Parathyroid adenoma (tissue), 2 donors: ENCODE results near the gene CXXC5.

Experiments used
- H2AFZ ChIP-seq: fragments of 300-600 bp; sonication (generic); one replicate; pipeline ENCODE4 v1.7.0; 2017; ENCODE audit warnings: antibody characterized with exemption, mild to moderate bottlenecking
- H3K27ac ChIP-seq: fragments of 300-600 bp; sonication (generic); one replicate; pipeline ENCODE4 v1.7.0; 2017
- H3K27me3 ChIP-seq: fragments of 300-600 bp; sonication (generic); one replicate; pipeline ENCODE4 v1.7.0; 2017; ENCODE audit warnings: low read length; ENCODE audit not compliant: control insufficient read depth, insufficient read depth
- H3K36me3 ChIP-seq: fragments of 300-600 bp; sonication (generic); one replicate; pipeline ENCODE4 v1.7.0; 2017; ENCODE audit warnings: low read length; ENCODE audit not compliant: control insufficient read depth, insufficient read depth
- H3K4me1 ChIP-seq: fragments of 300-600 bp; sonication (generic); one replicate; pipeline ENCODE4 v1.7.0; 2017; ENCODE audit warnings: control low read depth
- H3K4me2 ChIP-seq: fragments of 300-600 bp; sonication (generic); one replicate; pipeline ENCODE4 v1.7.0; 2017; ENCODE audit warnings: low read length
- H3K4me3 ChIP-seq: fragments of 300-600 bp; sonication (generic); one replicate; pipeline ENCODE4 v1.7.0; 2017; ENCODE audit warnings: low read depth, low read length
- H3K79me2 ChIP-seq: fragments of 300-600 bp; sonication (generic); one replicate; pipeline ENCODE4 v1.7.0; 2017; ENCODE audit warnings: control low read depth
- H3K9ac ChIP-seq: fragments of 300-600 bp; sonication (generic); one replicate; pipeline ENCODE4 v1.7.0; 2017; ENCODE audit warnings: mild to moderate bottlenecking
- H3K9me3 ChIP-seq: fragments of 300-600 bp; sonication (generic); one replicate; pipeline ENCODE4 v1.7.0; 2017; ENCODE audit warnings: low read length; ENCODE audit not compliant: control insufficient read depth
- TF ChIP-seq, protein P1 (sequence below): fragments of 300-600 bp; sonication (generic); IDR thresholded peaks from one replicate; pipeline ENCODE4 v1.7.0; 2017; ENCODE audit warnings: antibody characterized with exemption, mild to moderate bottlenecking
- donor health status: primary hyperparathyroidism.

Gene CXXC5

GRCh38 chr5:139671096-139671841 lies 23.1 kb downstream of the CXXC5 start:
- H3K27ac ChIP-seq: peak overlapping the region; percentile 88
- no peak overlapping the region for H3K4me3 ChIP-seq
- peaks cover 63% of the 10 kb centered on the region for H3K4me1 ChIP-seq
- no peak overlapping the region for H3K9ac ChIP-seq
- peak overlapping the region; percentile 45 for H2AFZ ChIP-seq
- TF ChIP-seq, protein P1, sequence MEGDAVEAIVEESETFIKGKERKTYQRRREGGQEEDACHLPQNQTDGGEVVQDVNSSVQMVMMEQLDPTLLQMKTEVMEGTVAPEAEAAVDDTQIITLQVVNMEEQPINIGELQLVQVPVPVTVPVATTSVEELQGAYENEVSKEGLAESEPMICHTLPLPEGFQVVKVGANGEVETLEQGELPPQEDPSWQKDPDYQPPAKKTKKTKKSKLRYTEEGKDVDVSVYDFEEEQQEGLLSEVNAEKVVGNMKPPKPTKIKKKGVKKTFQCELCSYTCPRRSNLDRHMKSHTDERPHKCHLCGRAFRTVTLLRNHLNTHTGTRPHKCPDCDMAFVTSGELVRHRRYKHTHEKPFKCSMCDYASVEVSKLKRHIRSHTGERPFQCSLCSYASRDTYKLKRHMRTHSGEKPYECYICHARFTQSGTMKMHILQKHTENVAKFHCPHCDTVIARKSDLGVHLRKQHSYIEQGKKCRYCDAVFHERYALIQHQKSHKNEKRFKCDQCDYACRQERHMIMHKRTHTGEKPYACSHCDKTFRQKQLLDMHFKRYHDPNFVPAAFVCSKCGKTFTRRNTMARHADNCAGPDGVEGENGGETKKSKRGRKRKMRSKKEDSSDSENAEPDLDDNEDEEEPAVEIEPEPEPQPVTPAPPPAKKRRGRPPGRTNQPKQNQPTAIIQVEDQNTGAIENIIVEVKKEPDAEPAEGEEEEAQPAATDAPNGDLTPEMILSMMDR: no peak
- H3K27me3 ChIP-seq: no peaks in the 10 kb centered on the region
- H3K36me3 ChIP-seq: no peaks in the 10 kb centered on the region
- peaks cover 78% of the 10 kb centered on the region for H3K79me2 ChIP-seq
- no peaks in the 10 kb centered on the region for H3K9me3 ChIP-seq
- peak overlapping the region; percentile 23 for H3K4me2 ChIP-seq

GRCh38 chr5:139675213-139675612 lies 27.1 kb downstream of the CXXC5 start:
- H3K79me2 ChIP-seq: peaks cover 59% of the 10 kb centered on the region
- TF ChIP-seq, protein P1: no peak
- no peak overlapping the region for H3K4me2 ChIP-seq
- H3K36me3 ChIP-seq: no peaks in the 10 kb centered on the region
- H2AFZ ChIP-seq: no peak overlapping the region
- H3K27ac ChIP-seq: peak overlapping the region; percentile 26
- H3K4me1 ChIP-seq: peaks cover 61% of the 10 kb centered on the region
- H3K9ac ChIP-seq: no peak overlapping the region
- H3K4me3 ChIP-seq: no peak overlapping the region
- no peaks in the 10 kb centered on the region for H3K9me3 ChIP-seq
- H3K27me3 ChIP-seq: no peaks in the 10 kb centered on the region

DNA sequence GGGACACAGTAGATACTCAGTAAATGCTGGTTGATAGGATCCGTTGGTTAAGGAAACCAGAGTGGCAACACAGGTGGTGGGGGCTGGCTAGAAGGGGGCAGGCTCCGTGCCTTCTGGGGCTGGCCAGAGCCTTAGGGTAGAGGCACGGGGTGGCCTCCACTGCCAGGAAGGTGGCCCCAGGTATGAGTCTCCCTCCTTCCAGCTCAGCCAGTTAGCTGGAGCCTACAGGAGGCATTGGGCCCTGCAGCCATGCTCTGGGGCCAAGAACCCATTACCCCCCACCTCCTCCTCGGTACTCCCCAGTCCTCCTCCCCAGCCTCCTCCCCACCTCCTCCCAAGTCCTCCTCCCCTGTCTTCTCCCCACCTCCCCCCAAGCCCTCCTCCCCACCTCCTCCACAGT lies 27.7 kb downstream of the CXXC5 start:
- peaks cover 55% of the 10 kb centered on the region for H3K4me1 ChIP-seq
- H3K9me3 ChIP-seq: no peaks in the 10 kb centered on the region
- peaks cover 54% of the 10 kb centered on the region for H3K79me2 ChIP-seq
- H2AFZ ChIP-seq: no peak overlapping the region
- TF ChIP-seq, protein P1: no peak
- H3K4me3 ChIP-seq: no peak overlapping the region
- H3K27me3 ChIP-seq: no peaks in the 10 kb centered on the region
- no peak overlapping the region for H3K9ac ChIP-seq
- H3K36me3 ChIP-seq: no peaks in the 10 kb centered on the region
- no peak overlapping the region for H3K4me2 ChIP-seq
- peak overlapping the region; percentile 16 for H3K27ac ChIP-seq

GRCh38 chr5:139676406-139676805 lies 28.3 kb downstream of the CXXC5 start:
- Histone ChIP-seq H3K27ac (peak overlapping the region; percentile 64), H3K36me3 (no peaks in the 10 kb centered on the region), H3K27me3 (no peaks in the 10 kb centered on the region), H3K79me2 (peaks cover 49% of the 10 kb centered on the region), H3K9me3 (no peaks in the 10 kb centered on the region), H3K4me2 (peak overlapping the region; percentile 32), H3K4me1 (peaks cover 53% of the 10 kb centered on the region), H2AFZ (no peak overlapping the region), H3K4me3 (no peak overlapping the region), H3K9ac (no peak overlapping the region)
- TF ChIP-seq, protein P1: no peak
